HG03025 (cell line): Measurements from ENCODE around the gene RYR1.
"Not testable (repeated sequence)": the region's sequence is repeated elsewhere in the genome, so short reads cannot be mapped to it uniquely, and the experiment has no call there.

Source experiments
- ATAC-seq: cut with Tn5 transposase; IDR thresholded peaks from one replicate; pipeline ENCODE4 v1.9.1; 2021; ENCODE audit warnings: mild to moderate bottlenecking, moderate library complexity; ENCODE audit not compliant: unreplicated experiment, low FRiP score

Gene RYR1

GRCh38 chr19:38631301-38631700 is 197.8 kb downstream of the RYR1 start:
- not testable (repeated sequence) for ATAC-seq

- ATAC-seq, result not testable (repeated sequence)
These were observed 198.5 kb downstream of the RYR1 start for GRCh38 chr19:38631811-38632475.

GRCh38 chr19:38632476-38633213 is 199.2 kb downstream of the RYR1 start:
- no peak for ATAC-seq

GRCh38 chr19:38634757-38635482 is 201.4 kb downstream of the RYR1 start:
- ATAC-seq, result no peak

- no peak for ATAC-seq
These were observed 202.2 kb downstream of the RYR1 start for GRCh38 chr19:38635483-38636399.
